Measurements from ENCODE around the gene SPATA45.

The SPATA45 gene

DNA sequence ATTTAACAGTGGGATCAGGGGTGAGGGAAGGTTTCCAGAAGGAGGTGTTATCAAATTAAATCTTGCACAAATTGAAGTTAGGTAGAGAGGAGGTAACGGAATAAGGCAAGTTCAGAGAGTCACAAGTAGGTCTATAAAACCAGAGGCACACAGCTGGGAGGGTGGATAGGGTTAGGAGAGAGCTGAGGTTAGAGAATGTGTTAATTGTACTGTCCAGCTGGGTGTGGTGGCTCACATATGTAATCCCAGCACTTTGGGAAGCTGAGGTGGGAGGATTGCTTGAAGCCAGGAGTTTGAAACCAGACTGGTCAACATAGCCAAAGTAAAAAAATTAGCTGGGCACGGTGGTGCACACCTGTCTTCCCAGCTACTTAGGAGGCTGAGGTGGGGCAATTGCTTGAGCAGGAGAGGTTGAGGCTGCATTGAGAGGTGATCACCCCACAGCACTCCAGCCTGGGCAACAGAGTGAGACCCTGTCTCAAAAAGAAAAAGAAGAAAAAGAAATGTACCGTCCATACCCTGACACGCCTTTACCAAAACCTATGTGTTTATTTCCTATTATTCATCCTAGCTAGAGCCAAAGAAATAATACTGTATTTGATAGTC lies 20.2 kb downstream of the SPATA45 start:
- no peak overlapping the region for H3K4me3 ChIP-seq (ENCODE audit: low read length)
- DNase-seq (ENCODE audit: low read depth) = no peak
- TF ChIP-seq, protein P1, sequence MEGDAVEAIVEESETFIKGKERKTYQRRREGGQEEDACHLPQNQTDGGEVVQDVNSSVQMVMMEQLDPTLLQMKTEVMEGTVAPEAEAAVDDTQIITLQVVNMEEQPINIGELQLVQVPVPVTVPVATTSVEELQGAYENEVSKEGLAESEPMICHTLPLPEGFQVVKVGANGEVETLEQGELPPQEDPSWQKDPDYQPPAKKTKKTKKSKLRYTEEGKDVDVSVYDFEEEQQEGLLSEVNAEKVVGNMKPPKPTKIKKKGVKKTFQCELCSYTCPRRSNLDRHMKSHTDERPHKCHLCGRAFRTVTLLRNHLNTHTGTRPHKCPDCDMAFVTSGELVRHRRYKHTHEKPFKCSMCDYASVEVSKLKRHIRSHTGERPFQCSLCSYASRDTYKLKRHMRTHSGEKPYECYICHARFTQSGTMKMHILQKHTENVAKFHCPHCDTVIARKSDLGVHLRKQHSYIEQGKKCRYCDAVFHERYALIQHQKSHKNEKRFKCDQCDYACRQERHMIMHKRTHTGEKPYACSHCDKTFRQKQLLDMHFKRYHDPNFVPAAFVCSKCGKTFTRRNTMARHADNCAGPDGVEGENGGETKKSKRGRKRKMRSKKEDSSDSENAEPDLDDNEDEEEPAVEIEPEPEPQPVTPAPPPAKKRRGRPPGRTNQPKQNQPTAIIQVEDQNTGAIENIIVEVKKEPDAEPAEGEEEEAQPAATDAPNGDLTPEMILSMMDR (conservative IDR thresholded peaks at IDR 0.05; ENCODE audit: low read length) = no peak

DNA sequence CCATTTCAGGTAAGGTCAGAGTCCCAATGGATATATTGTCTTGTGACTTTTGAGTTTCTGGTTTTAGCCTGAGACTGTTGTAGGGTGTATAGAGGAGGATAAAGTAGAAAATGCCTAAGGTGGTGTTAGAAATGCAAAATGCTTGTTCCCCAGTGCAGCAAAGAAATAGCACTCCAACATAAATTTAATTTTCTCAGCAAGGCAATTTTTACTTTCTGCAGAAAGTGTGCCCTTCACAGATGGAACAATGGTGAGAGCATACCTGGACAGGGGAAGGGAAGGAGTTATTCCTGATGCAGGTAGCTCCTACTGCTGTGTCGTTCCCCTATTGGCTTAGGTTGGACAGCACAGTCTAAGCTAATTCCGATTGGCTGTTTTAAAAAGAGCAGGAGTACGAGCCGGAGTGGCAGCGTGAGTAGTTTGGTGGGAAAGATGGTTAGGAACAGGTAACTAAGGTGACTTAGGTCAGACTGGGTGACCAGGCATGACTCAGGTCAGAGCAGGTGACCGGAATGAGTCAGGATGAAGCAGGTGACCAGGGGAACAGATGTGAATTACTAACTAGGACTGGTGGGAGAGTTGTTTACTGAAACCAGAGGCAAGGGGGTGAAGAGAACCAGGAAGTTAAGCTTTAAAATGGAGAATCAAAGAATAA lies 21.5 kb downstream of the SPATA45 start:
- TF ChIP-seq, protein P1 (conservative IDR thresholded peaks at IDR 0.05; ENCODE audit: low read length) = no peak
- H3K4me3 ChIP-seq (ENCODE audit: low read length) = no peak overlapping the region
- DNase-seq (ENCODE audit: low read depth) = no peak

DNA sequence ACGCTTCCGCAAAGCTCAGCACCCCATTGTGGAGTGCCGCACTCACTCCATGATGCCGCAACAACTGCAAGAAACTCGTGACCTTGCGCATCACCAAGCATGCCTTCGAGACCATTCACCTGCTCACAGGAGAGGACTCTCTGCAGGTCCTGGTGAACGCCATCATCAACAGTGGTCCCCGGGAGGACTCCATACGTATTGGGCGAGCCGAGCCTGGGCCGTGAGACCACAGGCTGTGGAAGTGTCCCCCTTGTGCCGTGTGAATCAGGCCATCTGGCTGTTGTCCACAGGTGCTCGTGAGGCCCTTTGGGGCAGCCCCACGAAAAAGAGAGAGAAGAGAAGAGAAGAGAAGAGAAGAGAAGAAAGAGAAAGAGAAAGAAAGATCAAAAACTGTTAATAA lies 23.2 kb downstream of the SPATA45 start:
- no peak overlapping the region for H3K4me3 ChIP-seq (ENCODE audit: low read length)
- TF ChIP-seq, protein P1 (conservative IDR thresholded peaks at IDR 0.05; ENCODE audit: low read length) = no peak
- no peak for DNase-seq (ENCODE audit: low read depth)

DNA sequence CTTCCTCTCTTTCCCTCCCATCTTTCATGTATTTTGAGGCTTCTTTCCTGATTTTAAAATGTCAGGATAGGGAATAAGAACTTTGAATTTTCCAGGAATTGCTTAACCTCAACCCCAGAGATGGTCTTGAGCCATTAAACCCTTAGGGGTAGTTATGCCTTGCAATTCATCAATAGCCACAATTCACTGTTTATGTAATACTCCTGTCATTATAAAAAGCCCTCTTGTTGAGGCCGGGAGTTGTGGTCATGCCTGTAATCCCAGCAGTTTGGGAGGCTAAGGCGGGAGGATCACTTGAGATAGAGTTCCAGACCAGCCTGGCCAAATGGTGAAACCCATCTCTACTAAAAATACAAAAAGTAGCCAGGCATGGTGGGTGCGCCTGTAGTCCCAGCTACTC lies 24.5 kb downstream of the SPATA45 start:
- TF ChIP-seq, protein P1 (conservative IDR thresholded peaks at IDR 0.05; ENCODE audit: low read length) = no peak
- DNase-seq (ENCODE audit: low read depth) = no peak
- no peak overlapping the region for H3K4me3 ChIP-seq (ENCODE audit: low read length)

DNA sequence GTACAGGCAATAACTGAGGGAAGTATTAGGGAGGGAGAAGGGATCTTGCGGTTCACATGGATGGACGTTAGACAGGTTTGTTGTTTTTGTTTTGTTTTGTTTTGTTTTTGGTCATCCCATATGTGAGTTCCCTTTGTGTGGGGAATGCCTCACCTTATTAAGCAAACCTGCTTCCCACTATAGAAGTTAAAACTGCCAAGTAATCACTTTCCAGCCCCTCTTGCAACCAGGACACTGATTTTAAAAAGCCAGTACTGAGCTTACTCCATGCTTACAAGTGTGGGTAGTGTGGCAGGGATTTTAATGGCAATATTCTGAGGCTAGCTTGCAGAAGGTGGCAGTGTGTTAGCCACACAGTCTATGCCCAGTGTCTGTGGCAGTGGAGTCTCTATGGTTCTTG lies 26.5 kb downstream of the SPATA45 start:
- H3K4me3 ChIP-seq (ENCODE audit: low read length) = no peak overlapping the region
- TF ChIP-seq, protein P1 (conservative IDR thresholded peaks at IDR 0.05; ENCODE audit: low read length) = no peak
- DNase-seq (ENCODE audit: low read depth) = no peak

DNA sequence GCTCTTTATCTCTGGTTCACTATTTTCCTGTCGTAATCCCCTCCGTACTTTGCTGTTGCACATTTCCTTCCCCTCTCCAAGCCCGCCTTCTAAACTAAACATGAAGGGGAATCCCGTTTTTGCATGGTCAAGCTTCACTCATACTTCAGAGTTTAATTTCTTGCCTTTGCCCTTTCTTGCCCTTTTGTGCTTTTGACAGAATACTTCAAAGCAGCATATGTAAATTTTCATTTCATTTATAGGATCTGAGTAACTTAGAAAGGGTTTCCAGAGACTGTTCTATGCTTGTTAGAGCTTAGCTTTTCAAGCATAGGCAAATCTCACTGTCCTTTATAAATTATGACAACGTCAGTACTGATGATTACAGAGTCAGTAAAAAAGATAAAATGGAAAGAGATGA lies 27.7 kb downstream of the SPATA45 start:
- DNase-seq (ENCODE audit: low read depth) = no peak
- H3K4me3 ChIP-seq (ENCODE audit: low read length) = no peak overlapping the region
- TF ChIP-seq, protein P1 (conservative IDR thresholded peaks at IDR 0.05; ENCODE audit: low read length) = no peak

DNA sequence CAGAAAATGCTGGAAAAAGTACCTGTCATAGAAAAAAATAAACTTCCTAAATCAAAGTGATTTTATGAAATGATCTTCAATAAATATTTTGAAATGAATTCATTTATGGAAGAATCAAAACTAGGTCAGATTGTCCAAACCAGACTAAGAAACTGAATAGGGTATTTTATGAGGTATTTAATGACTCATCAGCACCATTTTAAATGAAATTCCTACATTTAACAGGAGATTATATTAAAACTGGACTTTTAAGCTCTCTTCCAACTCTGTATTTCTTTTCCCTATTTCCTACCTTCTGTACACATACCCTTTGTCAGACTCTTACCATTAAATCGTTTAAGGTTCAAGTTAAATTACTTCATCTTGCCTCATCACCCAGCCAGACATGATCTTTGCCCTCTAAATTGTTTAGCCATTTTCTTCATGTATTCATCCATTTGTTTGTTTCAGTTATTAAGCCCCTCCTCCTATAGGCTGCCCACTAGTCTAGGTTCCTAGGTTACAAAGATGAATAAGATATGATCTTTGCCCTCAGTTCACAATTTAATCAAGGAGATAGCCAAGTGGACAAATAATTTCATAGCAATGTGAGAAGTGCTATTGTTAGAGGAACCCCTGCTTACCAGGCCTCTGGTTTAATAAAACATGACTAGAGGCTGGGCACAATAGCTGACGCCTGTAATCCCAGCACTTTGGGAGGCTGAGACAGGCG lies 30.7 kb downstream of the SPATA45 start:
- DNase-seq (ENCODE audit: low read depth) = no peak
- no peak overlapping the region for H3K4me3 ChIP-seq (ENCODE audit: low read length)
- TF ChIP-seq, protein P1 (conservative IDR thresholded peaks at IDR 0.05; ENCODE audit: low read length) = no peak
